ENCODE results near the gene NT5DC1.

NT5DC1 gene

DNA sequence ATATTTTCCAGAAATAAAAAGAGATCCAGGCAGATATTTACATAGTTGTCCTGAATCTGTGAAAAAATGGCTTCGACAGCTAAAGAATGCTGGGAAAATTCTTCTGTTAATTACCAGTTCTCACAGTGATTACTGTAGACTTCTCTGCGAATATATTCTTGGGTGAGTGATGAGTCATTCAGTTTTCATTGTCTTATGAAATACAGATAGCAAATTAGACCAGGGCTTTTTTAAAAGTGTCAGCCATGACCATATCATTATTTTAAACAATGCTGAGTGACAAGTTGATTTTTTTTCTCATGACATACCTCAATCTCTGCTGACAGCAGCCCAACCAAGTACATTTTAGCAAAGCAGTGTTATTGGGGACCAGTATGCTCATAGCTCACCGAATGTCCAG, 120.4 kb downstream of the NT5DC1 start:
- no peak for TF ChIP-seq ZFX (IDR thresholded peaks at IDR 0.05)
- TF ChIP-seq, protein P1, sequence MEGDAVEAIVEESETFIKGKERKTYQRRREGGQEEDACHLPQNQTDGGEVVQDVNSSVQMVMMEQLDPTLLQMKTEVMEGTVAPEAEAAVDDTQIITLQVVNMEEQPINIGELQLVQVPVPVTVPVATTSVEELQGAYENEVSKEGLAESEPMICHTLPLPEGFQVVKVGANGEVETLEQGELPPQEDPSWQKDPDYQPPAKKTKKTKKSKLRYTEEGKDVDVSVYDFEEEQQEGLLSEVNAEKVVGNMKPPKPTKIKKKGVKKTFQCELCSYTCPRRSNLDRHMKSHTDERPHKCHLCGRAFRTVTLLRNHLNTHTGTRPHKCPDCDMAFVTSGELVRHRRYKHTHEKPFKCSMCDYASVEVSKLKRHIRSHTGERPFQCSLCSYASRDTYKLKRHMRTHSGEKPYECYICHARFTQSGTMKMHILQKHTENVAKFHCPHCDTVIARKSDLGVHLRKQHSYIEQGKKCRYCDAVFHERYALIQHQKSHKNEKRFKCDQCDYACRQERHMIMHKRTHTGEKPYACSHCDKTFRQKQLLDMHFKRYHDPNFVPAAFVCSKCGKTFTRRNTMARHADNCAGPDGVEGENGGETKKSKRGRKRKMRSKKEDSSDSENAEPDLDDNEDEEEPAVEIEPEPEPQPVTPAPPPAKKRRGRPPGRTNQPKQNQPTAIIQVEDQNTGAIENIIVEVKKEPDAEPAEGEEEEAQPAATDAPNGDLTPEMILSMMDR (conservative IDR thresholded peaks at IDR 0.05): no peak
- no peak overlapping the region for H3K27ac ChIP-seq

- no peak for TF ChIP-seq ZFX (IDR thresholded peaks at IDR 0.05)
- TF ChIP-seq, protein P1 (conservative IDR thresholded peaks at IDR 0.05): no peak
- no peak overlapping the region for H3K27ac ChIP-seq
These were observed 121.3 kb downstream of the NT5DC1 start for GRCh38 chr6:116221911-116222310.

DNA sequence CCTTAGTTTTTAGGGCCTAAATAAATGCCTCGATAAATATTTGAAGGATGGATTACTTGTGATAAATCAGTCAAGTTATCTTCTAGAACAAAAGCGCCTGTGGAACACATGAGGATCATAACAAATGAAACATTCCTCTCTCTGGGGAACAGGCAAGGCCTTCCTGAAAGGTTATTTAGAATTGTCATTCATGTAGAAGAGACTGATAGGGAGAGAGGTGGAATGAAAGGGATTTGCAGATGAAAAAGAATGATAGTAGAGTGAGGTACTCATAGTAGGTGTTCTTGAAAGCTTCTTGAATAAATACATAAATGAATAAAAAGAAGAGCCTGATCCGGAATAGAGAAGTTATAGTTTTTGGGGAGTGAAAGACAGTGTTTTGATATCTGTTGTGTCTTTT, 122.7 kb downstream of the NT5DC1 start:
- H3K27ac ChIP-seq: no peak overlapping the region
- no peak for TF ChIP-seq ZFX (IDR thresholded peaks at IDR 0.05)
- TF ChIP-seq, protein P1 (conservative IDR thresholded peaks at IDR 0.05): no peak

DNA sequence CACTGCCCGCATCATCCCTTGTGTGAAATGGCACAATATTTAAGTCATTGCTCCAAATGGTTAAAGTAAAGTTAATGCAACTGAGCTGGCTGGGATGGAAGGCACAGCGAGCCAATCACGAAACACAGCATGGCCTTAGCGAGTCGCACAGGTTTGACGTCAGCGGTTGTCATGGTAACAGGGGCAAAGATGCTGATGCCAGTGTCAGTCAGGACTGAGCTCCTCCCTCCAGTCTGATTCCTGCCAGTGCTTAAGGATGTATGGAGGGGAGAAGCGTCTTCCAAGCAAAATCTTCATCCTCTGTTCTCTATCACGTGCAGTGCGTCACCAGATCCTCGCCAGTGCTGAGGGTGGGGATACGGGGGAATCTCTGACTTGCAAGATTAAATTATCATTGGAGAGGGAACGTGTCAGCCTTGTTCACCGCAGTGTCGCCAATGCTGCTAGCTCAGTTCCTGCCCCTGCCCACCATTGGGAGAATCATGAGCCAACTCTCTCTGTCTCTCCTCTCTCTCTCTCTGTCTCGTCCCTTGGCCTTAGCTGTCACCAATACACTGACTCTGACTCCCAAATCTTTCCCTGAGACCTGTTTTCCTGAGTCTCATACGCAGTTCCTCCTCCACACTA, 128.7 kb downstream of the NT5DC1 start:
- no peak for TF ChIP-seq ZFX (IDR thresholded peaks at IDR 0.05)
- TF ChIP-seq, protein P1 (conservative IDR thresholded peaks at IDR 0.05): no peak
- no peak overlapping the region for H3K27ac ChIP-seq

- TF ChIP-seq, protein P1 (conservative IDR thresholded peaks at IDR 0.05): no peak
- no peak for TF ChIP-seq ZFX (IDR thresholded peaks at IDR 0.05)
- no peak overlapping the region for H3K27ac ChIP-seq
These were observed 134.0 kb downstream of the NT5DC1 start for GRCh38 chr6:116234689-116235088.

DNA sequence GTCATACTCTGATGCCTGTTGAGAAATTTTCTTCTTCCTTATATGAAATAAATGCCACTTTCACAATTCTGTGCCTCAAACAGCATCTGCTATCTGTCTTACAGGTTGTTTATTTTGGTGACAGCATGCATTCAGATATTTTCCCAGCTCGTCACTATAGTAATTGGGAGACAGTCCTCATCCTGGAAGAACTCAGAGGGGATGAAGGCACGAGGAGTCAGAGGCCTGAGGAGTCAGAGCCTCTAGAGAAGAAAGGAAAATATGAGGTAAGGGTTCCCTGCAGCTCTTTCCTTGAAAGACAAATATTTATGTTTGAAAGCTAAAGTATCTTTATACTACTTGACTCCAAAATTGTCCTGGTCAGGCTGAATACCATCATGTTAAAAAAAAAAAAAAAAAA, 137.4 kb downstream of the NT5DC1 start:
- H3K27ac ChIP-seq: no peak overlapping the region
- TF ChIP-seq, protein P1 (conservative IDR thresholded peaks at IDR 0.05): no peak
- no peak for TF ChIP-seq ZFX (IDR thresholded peaks at IDR 0.05)

DNA sequence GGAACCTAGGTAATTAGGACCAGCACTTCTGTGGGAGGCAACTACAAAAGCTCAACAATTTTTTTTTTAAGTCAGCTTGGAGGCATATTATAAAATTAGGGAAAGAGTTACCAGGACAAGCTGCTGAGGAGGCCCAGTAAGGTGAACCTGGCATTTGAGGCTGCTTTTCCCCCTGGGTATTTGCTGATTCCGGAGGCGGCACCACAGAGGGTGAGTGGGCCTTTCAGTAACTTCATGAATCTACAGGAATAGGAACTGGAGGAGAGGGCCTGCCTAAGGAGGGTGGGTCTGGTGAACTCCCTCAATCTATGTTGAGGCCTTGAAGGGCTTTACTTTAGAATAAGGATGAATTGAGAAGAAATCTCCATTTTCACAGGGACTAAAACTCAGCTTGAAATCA, 138.6 kb downstream of the NT5DC1 start:
- TF ChIP-seq ZFX (IDR thresholded peaks at IDR 0.05): no peak
- TF ChIP-seq, protein P1 (conservative IDR thresholded peaks at IDR 0.05): no peak
- H3K27ac ChIP-seq: no peak overlapping the region
